ENCODE measurements around the gene HOXA4. TPM values are rescaled to one million over a fixed set of nuclear protein-coding genes. Genes with fewer than 3 reads are reported as not detected.
A peak's percentile ranks its signal among the peaks of the same experiment; 100 is the strongest.

HOXA4 gene
- total and polyA plus RNA-seq, 10 of the 15 experiments (the other 5 are each of a cell fraction or from before 2014, with no cell fraction given): 0.07 TPM; not detected in 9

GRCh38 chr7:27148756-27149641 is 18.4 kb upstream of the HOXA4 start:
- ChIA-PET RAD21 (ENCODE audit: unreplicated experiment) (interaction anchor here (0.6 to 2.8 kb wide), 6 partner anchors 12 to 462 kb away, joined by 3 to 10 read pairs (median 8); no protein-coding TSS in a partner anchor), SMC1A (ENCODE audit: uncharacterized antibody, unreplicated experiment) (interaction anchor here (1.1 to 3.2 kb wide), 11 partner anchors 8 to 467 kb away, joined by 3 to 17 read pairs (median 4); partner anchors contain the start of gene SKAP2), POLR2A (interaction anchor here (0.5 kb wide), 1 partner anchor 85 kb away, joined by 3 read pairs; no protein-coding TSS in a partner anchor), CTCF (interaction anchor here (0.6 to 5.5 kb wide), 12 partner anchors 10 to 779 kb away, joined by 3 to 38 read pairs (median 4); partner anchors contain the start of gene HOXA1)
- no peak for ATAC-seq
- H3K27ac ChIP-seq (ENCODE audit: control insufficient read depth, insufficient read depth): no peak overlapping the region
- no peaks in the 10 kb centered on the region for H4K20me1 ChIP-seq (ENCODE audit: control insufficient read depth, insufficient read depth)
- FAIRE-seq: no peak
- H3K4me1 ChIP-seq (ENCODE audit: control insufficient read depth, insufficient read depth, low read length): no peaks in the 10 kb centered on the region; the same call in 1 of the 2 replicates
- no peak overlapping the region for H3K9ac ChIP-seq (ENCODE audit: control insufficient read depth, insufficient read depth, low read length)
- peaks cover 13 to 49% of the 10 kb centered on the region in 2 experiments for H3K27me3 ChIP-seq (replicated peaks in 1 of 2; ENCODE audit: control insufficient read depth in 2 of 2, insufficient read depth in 2 of 2, low read length in 1 of 2)
- TF ChIP-seq SMAD1 (IDR thresholded peaks at IDR 0.05; ENCODE audit: low read depth, partially characterized antibody) (no peak), SUZ12 (IDR thresholded peaks at IDR 0.05; ENCODE audit: unreplicated experiment) (peak; percentile 23)
- WGBS (ENCODE audit: insufficient coverage, insufficient replicate concordance, low lambda C conversion rate, missing lambda C conversion rate): 38% methylated on average over 30 of the region's 30 CpGs
- in situ Hi-C loops (cut with MboI): no loop called here
- intact Hi-C loops (cut with micrococcal nuclease; ENCODE audit: unreplicated experiment): no loop called here
- no TSS peak for BruUV-seq (replicated peaks)
- no peak for DNase-seq (ENCODE audit: low read depth, low spot score)
- H3K4me3 ChIP-seq: no peak overlapping the region
- no peak overlapping the region for H3K4me2 ChIP-seq (ENCODE audit: control insufficient read depth, insufficient read depth)
- H3K36me3 ChIP-seq (ENCODE audit: control insufficient read depth in 2 of 2, insufficient read depth in 2 of 2, low read length in 1 of 2): no peaks in the 10 kb centered on the region
- no peaks in the 10 kb centered on the region for H3K79me2 ChIP-seq (ENCODE audit: control insufficient read depth, insufficient read depth, low read length)
- no peaks in the 10 kb centered on the region; the same call in 2 of the 3 replicates for H3K9me3 ChIP-seq (replicated peaks; ENCODE audit: control insufficient read depth, insufficient read depth, low read length)
- no peak overlapping the region for H2AFZ ChIP-seq (ENCODE audit: control insufficient read depth, low read depth, low read length)

- Histone ChIP-seq H3K4me1 (ENCODE audit: control insufficient read depth, insufficient read depth, low read length) (no peaks in the 10 kb centered on the region; the same call in 1 of the 2 replicates), H3K36me3 (ENCODE audit: control insufficient read depth in 2 of 2, insufficient read depth in 2 of 2, low read length in 1 of 2) (no peaks in the 10 kb centered on the region), H3K4me2 (ENCODE audit: control insufficient read depth, insufficient read depth) (no peak overlapping the region), H3K9ac (ENCODE audit: control insufficient read depth, insufficient read depth, low read length) (no peak overlapping the region), H3K27me3 (replicated peaks in 1 of 2; ENCODE audit: control insufficient read depth in 2 of 2, insufficient read depth in 2 of 2, low read length in 1 of 2) (peaks cover 13 to 41% of the 10 kb centered on the region in 2 experiments), H2AFZ (ENCODE audit: control insufficient read depth, low read depth, low read length) (no peak overlapping the region), H3K27ac (ENCODE audit: control insufficient read depth, insufficient read depth) (no peak overlapping the region), H4K20me1 (ENCODE audit: control insufficient read depth, insufficient read depth) (no peaks in the 10 kb centered on the region), H3K79me2 (ENCODE audit: control insufficient read depth, insufficient read depth, low read length) (no peaks in the 10 kb centered on the region), H3K4me3 (no peak overlapping the region), H3K9me3 (replicated peaks; ENCODE audit: control insufficient read depth, insufficient read depth, low read length) (no peaks in the 10 kb centered on the region; the same call in 2 of the 3 replicates)
- 5% methylated on average over 24 of the region's 28 CpGs for WGBS (ENCODE audit: insufficient coverage, insufficient replicate concordance, low lambda C conversion rate, missing lambda C conversion rate)
- TF ChIP-seq SUZ12 (IDR thresholded peaks at IDR 0.05; ENCODE audit: unreplicated experiment) (peak; percentile 17), NRF1 (conservative IDR thresholded peaks at IDR 0.05; ENCODE audit: low read depth, low read length) (no peak), TARDBP (IDR thresholded peaks at IDR 0.05; ENCODE audit: borderline replicate concordance) (no peak), CHD4 (IDR thresholded peaks at IDR 0.05) (no peak), HDAC2 (IDR thresholded peaks at IDR 0.05) (no peak)
- ChIA-PET CTCF (interaction anchor here (1.0 to 5.5 kb wide), 5 partner anchors 14 to 461 kb away, joined by 3 to 38 read pairs (median 21); partner anchors contain the start of gene HOXA1), SMC1A (ENCODE audit: uncharacterized antibody, unreplicated experiment) (interaction anchor here (1.3 to 1.8 kb wide), 2 partner anchors 11 to 466 kb away, joined by 3 to 4 read pairs; no protein-coding TSS in a partner anchor), RAD21 (ENCODE audit: unreplicated experiment) (interaction anchor here (2.3 kb wide), 1 partner anchor 14 kb away, joined by 7 read pairs; no protein-coding TSS in a partner anchor), POLR2A (no interaction called here)
- no peak for DNase-seq (ENCODE audit: low read depth, low spot score)
- no TSS peak for BruUV-seq (replicated peaks)
- no peak for ATAC-seq
- FAIRE-seq: no peak
- in situ Hi-C loops (cut with MboI) (no loop called here), intact Hi-C loops (cut with micrococcal nuclease; ENCODE audit: unreplicated experiment) (no loop called here)
These were observed 17.6 kb upstream of the HOXA4 start for GRCh38 chr7:27148031-27148755.
